Neuron (in vitro differentiated cells): ENCODE measurements around the gene PLEKHG3.

Source experiments
- H2AFZ ChIP-seq: one replicate; pipeline ENCODE4 v1.6.1; 2013; ENCODE audit warnings: low read depth, mild to moderate bottlenecking, inconsistent platforms, low read length, moderate library complexity
- H3K27me3 ChIP-seq: one replicate; pipeline ENCODE4 v1.6.1; 2013; ENCODE audit warnings: low read length; ENCODE audit not compliant: insufficient read depth
- H3K36me3 ChIP-seq: one replicate; pipeline ENCODE4 v1.6.1; 2013; ENCODE audit warnings: low read length; ENCODE audit not compliant: insufficient read depth
- H3K4me1 ChIP-seq: one replicate; pipeline ENCODE4 v1.6.1; 2013; ENCODE audit warnings: low read length; ENCODE audit not compliant: insufficient read depth
- H3K4me3 ChIP-seq: 2 replicates; pipeline ENCODE4 v1.5.1; 2013; ENCODE audit warnings: mild to moderate bottlenecking, low read length, moderate library complexity
- H3K9me3 ChIP-seq: one replicate; pipeline ENCODE4 v1.6.1; 2013; ENCODE audit warnings: low read length

PLEKHG3 gene

GRCh38 chr14:64728856-64729255, 24.6 kb downstream of the PLEKHG3 start:
- H2AFZ ChIP-seq = no peak overlapping the region
- H3K9me3 ChIP-seq = no peaks in the 10 kb centered on the region
- peaks cover 9% of the 10 kb centered on the region for H3K27me3 ChIP-seq
- no peak overlapping the region for H3K4me3 ChIP-seq
- H3K36me3 ChIP-seq = no peaks in the 10 kb centered on the region
- peaks cover 8% of the 10 kb centered on the region for H3K4me1 ChIP-seq

GRCh38 chr14:64729386-64730060, 25.3 kb downstream of the PLEKHG3 start:
- H3K27me3 ChIP-seq = peaks cover 9% of the 10 kb centered on the region
- H3K9me3 ChIP-seq = no peaks in the 10 kb centered on the region
- no peak overlapping the region for H2AFZ ChIP-seq
- H3K4me3 ChIP-seq = no peak overlapping the region
- no peaks in the 10 kb centered on the region for H3K36me3 ChIP-seq
- H3K4me1 ChIP-seq = peaks cover 8% of the 10 kb centered on the region

DNA sequence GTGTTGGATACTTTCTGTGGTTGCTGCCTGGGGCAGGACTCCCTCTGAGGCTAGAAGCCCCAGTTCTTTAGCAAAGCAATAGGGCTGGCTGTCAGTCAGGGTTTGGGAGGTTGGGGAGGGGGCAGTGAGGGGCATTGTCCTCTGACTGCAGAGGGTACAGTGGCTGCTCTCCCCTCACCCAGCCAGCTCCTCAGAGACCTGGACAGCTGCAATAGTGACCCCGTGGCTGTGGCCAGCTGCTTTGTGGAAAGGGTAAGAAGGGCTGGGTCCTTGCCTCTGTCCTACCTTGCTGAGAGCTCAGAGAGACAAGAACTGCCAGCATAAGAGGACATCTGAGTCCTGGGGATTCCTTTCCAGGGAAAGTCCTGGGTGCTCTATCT, 25.8 kb downstream of the PLEKHG3 start:
- Histone ChIP-seq H2AFZ (no peak overlapping the region), H3K27me3 (peaks cover 9% of the 10 kb centered on the region), H3K4me1 (peaks cover 9% of the 10 kb centered on the region), H3K36me3 (no peaks in the 10 kb centered on the region), H3K9me3 (no peaks in the 10 kb centered on the region), H3K4me3 (no peak overlapping the region)

DNA sequence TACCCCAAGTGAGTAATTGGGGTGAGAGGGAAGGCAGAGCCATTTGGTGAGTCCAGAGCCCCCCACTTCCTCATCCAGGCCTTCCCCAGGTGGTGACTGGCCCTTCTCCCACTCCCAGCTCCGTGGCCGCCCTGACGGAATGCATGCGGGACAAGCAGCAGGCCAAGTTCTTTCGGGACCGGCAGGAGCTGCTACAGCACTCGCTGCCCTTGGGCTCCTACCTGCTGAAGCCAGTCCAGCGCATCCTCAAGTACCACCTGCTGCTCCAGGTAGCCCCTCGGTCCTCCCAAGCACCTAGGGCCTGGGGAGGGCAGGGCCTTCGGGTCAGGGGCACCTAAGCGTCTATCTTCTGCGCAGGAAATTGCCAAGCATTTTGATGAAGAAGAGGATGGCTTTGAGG, 26.5 kb downstream of the PLEKHG3 start:
- Histone ChIP-seq H3K4me3 (no peak overlapping the region), H3K36me3 (no peaks in the 10 kb centered on the region), H3K4me1 (peaks cover 5% of the 10 kb centered on the region), H3K9me3 (no peaks in the 10 kb centered on the region), H3K27me3 (peaks cover 9% of the 10 kb centered on the region), H2AFZ (no peak overlapping the region)

DNA sequence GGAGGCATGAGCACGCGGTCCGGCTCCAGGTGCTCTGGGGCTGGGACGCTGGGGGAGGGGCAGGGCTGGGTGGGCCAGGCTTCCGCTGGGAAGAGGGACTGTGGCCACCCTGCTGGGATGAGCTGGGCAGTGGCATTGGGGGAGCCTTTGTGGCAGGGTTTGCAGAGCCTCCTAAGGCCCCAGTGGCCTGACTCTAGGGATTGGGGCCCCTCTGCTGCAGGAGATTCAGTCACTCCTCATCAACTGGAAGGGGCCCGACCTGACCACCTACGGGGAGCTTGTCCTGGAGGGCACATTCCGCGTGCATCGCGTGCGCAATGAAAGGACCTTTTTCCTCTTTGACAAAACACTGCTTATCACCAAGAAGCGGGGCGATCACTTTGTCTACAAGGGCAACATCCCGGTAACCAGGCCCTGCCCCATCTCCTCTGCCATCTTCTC, 26.9 kb downstream of the PLEKHG3 start:
- Histone ChIP-seq H3K9me3 (no peaks in the 10 kb centered on the region), H3K4me3 (no peak overlapping the region), H3K27me3 (peaks cover 7% of the 10 kb centered on the region), H3K4me1 (peaks cover 4% of the 10 kb centered on the region), H2AFZ (no peak overlapping the region), H3K36me3 (no peaks in the 10 kb centered on the region)

GRCh38 chr14:64732066-64732465, 27.8 kb downstream of the PLEKHG3 start:
- no peak overlapping the region for H2AFZ ChIP-seq
- H3K4me3 ChIP-seq = no peak overlapping the region
- no peaks in the 10 kb centered on the region for H3K9me3 ChIP-seq
- peaks cover 4% of the 10 kb centered on the region for H3K27me3 ChIP-seq
- peaks cover 11% of the 10 kb centered on the region for H3K4me1 ChIP-seq
- H3K36me3 ChIP-seq = no peaks in the 10 kb centered on the region

DNA sequence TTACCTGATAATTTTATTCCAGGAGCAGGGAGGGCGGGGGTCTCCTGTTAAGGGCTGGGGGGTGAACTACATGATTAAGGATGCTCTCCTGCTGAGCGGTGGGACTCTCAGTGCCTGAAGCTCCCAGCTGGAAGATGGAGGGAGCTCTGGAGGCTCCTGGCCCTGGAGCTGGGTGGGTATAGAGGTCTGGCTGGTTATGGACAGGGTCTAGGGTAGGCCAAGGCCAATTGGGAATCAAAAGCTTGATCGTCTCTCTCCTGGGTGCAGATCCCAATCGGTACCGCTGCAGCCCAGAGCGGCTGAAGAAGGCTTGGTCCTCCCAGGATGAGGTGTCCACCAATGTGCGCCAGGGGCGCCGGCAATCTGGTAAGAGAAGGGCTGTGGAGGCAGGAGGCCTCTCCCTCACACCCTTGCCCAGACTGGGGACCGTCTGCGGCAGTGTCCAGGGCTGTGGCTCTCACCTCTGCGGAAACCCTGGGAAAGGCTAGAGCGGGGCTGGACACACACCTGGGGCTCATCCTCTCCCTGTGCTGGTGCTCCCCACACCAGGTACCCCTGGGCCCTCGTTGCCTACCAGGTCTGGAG, 28.4 kb downstream of the PLEKHG3 start:
- H3K27me3 ChIP-seq = peaks cover 4% of the 10 kb centered on the region
- H3K4me1 ChIP-seq = peaks cover 13% of the 10 kb centered on the region
- H3K4me3 ChIP-seq = no peak overlapping the region
- H3K36me3 ChIP-seq = no peaks in the 10 kb centered on the region
- H3K9me3 ChIP-seq = no peaks in the 10 kb centered on the region
- H2AFZ ChIP-seq = no peak overlapping the region

GRCh38 chr14:64733321-64733720, 29.1 kb downstream of the PLEKHG3 start:
- Histone ChIP-seq H3K4me3 (no peak overlapping the region), H3K4me1 (peaks cover 13% of the 10 kb centered on the region), H3K36me3 (no peaks in the 10 kb centered on the region)

GRCh38 chr14:64733899-64734298, 29.7 kb downstream of the PLEKHG3 start:
- Histone ChIP-seq H3K36me3 (no peaks in the 10 kb centered on the region), H3K4me3 (no peak overlapping the region), H3K9me3 (no peaks in the 10 kb centered on the region), H2AFZ (no peak overlapping the region), H3K27me3 (no peaks in the 10 kb centered on the region), H3K4me1 (peaks cover 13% of the 10 kb centered on the region)

More at GRCh38 chr14:64733321-64733720, 29.1 kb downstream of the PLEKHG3 start:
- no peaks in the 10 kb centered on the region for H3K9me3 ChIP-seq
- no peak overlapping the region for H2AFZ ChIP-seq
- H3K27me3 ChIP-seq = peaks cover under 1% of the 10 kb centered on the region

DNA sequence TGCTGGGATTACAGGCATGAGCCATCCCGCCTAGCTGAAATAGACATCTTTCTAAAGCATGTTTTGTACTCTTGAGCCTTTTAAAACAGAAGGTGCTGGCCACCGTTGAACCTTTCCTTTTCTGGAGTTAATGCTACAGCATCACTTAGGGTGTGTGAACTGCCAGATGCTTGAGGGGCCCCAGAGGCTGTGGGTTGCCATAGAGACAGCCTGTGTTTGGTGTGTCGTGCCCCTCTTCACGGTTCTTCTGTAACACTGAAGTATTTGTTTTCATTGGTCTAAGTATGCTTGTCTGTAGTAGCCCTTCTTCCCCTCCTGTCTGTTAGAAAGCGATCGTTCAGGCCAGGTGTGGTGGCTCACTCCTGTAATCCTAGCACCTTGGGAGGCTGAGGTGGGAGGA, 30.8 kb downstream of the PLEKHG3 start:
- Histone ChIP-seq H3K27me3 (no peaks in the 10 kb centered on the region), H3K4me1 (peaks cover 13% of the 10 kb centered on the region), H3K4me3 (no peak overlapping the region), H3K36me3 (no peaks in the 10 kb centered on the region), H2AFZ (no peak overlapping the region), H3K9me3 (no peaks in the 10 kb centered on the region)

DNA sequence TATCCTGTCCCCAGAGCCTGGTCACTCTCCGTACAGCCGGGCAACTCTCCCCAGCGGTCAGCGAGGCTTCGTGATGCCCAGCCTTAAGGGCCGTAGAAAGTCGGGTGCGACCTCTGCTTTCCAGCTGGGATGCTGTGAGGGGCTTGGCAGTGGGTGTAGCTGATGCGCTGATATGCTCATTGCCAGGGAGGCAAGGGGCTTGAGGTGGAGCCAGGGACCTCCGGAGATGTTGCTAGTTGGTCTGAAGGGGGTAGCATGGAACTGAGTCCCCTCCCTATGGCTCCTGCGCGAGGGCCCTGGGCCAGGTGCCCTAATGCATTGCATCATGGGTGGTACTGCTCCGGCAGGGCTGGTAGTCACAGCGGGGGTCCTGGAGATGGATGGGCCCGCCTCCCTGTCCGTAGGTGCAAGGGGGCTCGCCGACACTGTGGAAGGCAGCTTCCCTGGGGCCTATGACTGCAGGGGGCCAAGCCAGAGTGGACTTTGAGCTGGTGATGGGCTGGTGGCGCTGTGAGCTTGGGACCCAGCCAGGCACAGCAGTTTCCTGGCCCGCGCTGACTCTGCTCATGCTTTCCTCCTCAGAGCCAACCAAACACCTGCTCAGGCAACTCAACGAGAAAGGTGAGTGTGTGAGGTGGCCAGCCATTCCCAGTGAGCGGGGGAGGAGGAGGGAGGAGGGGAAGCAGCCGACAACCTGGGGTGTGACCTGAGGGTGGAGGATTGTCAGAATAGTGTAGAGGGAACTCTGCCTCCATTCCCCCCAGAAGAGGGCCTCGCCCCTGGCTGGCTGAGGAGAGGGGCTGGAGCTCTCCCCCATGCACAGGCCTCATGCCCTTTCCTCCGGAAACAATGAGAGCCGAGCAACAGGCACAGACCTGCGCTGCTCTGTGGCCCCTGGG, 32.3 kb downstream of the PLEKHG3 start:
- Histone ChIP-seq H3K27me3 (no peaks in the 10 kb centered on the region), H3K36me3 (peaks cover 2% of the 10 kb centered on the region), H3K9me3 (no peaks in the 10 kb centered on the region), H3K4me3 (no peak overlapping the region), H2AFZ (no peak overlapping the region), H3K4me1 (peaks cover 13% of the 10 kb centered on the region)

DNA sequence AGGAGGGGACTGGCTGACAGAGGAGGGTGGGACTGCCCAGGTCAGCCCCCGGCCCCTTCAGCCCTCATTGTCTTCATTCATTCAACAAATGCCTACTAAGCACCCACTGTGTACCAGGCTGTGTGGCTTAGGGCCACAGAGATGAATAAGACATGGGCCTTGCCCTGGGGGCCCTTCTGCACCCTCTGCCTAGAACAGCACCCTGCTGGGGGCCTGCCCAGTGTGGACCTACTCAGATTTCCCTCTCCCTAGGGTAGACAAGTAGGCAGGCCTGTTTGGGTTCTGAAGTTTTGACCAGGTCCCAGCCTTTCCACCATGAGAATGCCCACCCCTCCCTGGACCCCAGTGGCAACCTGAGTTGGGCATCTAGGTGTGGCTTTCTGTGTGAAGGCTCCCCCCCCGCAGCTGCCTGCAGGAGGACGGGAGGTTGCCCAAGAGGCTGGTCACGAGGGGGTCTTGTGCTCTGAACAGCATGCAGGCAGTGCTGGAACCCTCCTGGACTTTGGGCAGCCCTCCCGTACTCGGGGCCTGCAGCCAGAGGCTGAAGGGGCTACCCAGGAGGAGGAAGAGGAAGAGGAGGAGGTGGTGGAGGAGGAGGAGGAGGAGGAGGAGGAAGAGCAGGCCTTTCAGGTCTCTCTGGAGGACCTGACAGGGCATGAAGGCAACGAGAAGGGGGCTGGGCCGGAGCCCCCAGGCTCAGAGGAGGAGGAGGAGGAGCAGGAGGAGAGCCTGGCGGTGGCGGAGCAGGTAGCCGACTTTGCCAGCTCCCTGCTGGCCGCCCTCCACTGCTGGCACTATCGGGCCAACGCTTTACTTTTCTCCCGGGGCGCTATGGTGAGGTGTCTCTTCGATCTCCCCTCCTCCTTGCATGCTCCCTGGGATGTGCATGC, 33.4 kb downstream of the PLEKHG3 start:
- H3K4me3 ChIP-seq = no peak overlapping the region
- H3K27me3 ChIP-seq = no peaks in the 10 kb centered on the region
- no peaks in the 10 kb centered on the region for H3K9me3 ChIP-seq
- H3K36me3 ChIP-seq = peaks cover 2% of the 10 kb centered on the region
- H2AFZ ChIP-seq = no peak overlapping the region
- H3K4me1 ChIP-seq = peaks cover 13% of the 10 kb centered on the region
